ENCODE measurements around the gene ZNF101.

DNA sequence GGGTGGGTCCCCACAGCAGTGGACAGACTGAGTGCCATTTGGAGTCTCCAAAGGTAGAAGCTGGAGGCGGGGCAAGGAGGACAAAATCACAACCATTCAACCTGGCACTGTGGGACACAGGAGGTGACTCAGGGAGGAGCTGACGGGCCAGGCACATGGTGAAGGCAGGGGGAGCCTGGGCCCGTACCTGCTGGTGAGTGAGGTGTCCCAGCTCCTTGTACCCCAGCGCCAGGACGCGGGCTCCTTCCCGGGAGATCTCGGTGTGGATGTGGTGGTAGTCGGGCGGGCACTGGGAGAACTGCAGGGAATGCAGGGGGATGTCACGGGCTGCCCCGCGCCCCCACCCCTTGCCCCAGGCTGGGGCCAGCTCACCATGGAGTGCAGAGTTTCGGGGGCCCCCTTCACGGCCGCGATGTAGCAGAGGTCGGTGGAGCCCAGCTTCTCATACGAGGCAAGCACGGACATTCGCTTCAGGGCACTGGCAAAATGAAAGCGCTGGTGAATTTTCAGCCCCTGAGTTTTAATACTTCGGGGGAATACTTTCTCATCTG is 15.0 kb upstream of the ZNF101 start:
- TF ChIP-seq, protein P1, sequence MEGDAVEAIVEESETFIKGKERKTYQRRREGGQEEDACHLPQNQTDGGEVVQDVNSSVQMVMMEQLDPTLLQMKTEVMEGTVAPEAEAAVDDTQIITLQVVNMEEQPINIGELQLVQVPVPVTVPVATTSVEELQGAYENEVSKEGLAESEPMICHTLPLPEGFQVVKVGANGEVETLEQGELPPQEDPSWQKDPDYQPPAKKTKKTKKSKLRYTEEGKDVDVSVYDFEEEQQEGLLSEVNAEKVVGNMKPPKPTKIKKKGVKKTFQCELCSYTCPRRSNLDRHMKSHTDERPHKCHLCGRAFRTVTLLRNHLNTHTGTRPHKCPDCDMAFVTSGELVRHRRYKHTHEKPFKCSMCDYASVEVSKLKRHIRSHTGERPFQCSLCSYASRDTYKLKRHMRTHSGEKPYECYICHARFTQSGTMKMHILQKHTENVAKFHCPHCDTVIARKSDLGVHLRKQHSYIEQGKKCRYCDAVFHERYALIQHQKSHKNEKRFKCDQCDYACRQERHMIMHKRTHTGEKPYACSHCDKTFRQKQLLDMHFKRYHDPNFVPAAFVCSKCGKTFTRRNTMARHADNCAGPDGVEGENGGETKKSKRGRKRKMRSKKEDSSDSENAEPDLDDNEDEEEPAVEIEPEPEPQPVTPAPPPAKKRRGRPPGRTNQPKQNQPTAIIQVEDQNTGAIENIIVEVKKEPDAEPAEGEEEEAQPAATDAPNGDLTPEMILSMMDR (IDR thresholded peaks at IDR 0.05), result no peak
- TF ChIP-seq POLR2AphosphoS5 (IDR thresholded peaks at IDR 0.05; ENCODE audit: low read depth, low read length), result no peak
- TF ChIP-seq SIN3A (IDR thresholded peaks at IDR 0.05; ENCODE audit: borderline replicate concordance, insufficient read depth, low read depth, low read length), result no peak
- no peak for TF ChIP-seq TCF7L2 (IDR thresholded peaks at IDR 0.05; ENCODE audit: low read depth, low read length)
- TF ChIP-seq, protein P2, sequence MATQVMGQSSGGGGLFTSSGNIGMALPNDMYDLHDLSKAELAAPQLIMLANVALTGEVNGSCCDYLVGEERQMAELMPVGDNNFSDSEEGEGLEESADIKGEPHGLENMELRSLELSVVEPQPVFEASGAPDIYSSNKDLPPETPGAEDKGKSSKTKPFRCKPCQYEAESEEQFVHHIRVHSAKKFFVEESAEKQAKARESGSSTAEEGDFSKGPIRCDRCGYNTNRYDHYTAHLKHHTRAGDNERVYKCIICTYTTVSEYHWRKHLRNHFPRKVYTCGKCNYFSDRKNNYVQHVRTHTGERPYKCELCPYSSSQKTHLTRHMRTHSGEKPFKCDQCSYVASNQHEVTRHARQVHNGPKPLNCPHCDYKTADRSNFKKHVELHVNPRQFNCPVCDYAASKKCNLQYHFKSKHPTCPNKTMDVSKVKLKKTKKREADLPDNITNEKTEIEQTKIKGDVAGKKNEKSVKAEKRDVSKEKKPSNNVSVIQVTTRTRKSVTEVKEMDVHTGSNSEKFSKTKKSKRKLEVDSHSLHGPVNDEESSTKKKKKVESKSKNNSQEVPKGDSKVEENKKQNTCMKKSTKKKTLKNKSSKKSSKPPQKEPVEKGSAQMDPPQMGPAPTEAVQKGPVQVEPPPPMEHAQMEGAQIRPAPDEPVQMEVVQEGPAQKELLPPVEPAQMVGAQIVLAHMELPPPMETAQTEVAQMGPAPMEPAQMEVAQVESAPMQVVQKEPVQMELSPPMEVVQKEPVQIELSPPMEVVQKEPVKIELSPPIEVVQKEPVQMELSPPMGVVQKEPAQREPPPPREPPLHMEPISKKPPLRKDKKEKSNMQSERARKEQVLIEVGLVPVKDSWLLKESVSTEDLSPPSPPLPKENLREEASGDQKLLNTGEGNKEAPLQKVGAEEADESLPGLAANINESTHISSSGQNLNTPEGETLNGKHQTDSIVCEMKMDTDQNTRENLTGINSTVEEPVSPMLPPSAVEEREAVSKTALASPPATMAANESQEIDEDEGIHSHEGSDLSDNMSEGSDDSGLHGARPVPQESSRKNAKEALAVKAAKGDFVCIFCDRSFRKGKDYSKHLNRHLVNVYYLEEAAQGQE (IDR thresholded peaks at IDR 0.05; ENCODE audit: insufficient read depth in 1 of 2, low read depth in 2 of 2, low read length in 1 of 2), result no peak
